ENCODE measurements around the gene OSBPL7. TPM values are rescaled to one million over a fixed set of nuclear protein-coding genes. Genes with fewer than 3 reads are reported as not detected.

Gene OSBPL7
- total RNA-seq, 3 donors from 2014 or later (not counting 1 experiment from before 2014, with no cell fraction given) = 113 to 162 (median 119) TPM

- TF ChIP-seq, protein P1, sequence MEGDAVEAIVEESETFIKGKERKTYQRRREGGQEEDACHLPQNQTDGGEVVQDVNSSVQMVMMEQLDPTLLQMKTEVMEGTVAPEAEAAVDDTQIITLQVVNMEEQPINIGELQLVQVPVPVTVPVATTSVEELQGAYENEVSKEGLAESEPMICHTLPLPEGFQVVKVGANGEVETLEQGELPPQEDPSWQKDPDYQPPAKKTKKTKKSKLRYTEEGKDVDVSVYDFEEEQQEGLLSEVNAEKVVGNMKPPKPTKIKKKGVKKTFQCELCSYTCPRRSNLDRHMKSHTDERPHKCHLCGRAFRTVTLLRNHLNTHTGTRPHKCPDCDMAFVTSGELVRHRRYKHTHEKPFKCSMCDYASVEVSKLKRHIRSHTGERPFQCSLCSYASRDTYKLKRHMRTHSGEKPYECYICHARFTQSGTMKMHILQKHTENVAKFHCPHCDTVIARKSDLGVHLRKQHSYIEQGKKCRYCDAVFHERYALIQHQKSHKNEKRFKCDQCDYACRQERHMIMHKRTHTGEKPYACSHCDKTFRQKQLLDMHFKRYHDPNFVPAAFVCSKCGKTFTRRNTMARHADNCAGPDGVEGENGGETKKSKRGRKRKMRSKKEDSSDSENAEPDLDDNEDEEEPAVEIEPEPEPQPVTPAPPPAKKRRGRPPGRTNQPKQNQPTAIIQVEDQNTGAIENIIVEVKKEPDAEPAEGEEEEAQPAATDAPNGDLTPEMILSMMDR (IDR thresholded peaks at IDR 0.05) = no peak
- no peak overlapping the region for H3K4me3 Mint-ChIP-seq
- no peak overlapping the region for H3K27ac Mint-ChIP-seq
- Histone ChIP-seq H3K4me3 (ENCODE audit: low read length) (no peak overlapping the region), H3K9me3 (ENCODE audit: control insufficient read depth, insufficient read depth, low read length) (no peaks in the 10 kb centered on the region), H3K4me1 (ENCODE audit: control insufficient read depth, insufficient read depth, low read length) (peaks cover 6% of the 10 kb centered on the region), H3K36me3 (ENCODE audit: control insufficient read depth, insufficient read depth, low read length) (no peaks in the 10 kb centered on the region), H3K27ac (ENCODE audit: low read length) (no peak overlapping the region), H3K27me3 (ENCODE audit: control insufficient read depth, insufficient read depth, low read length) (peaks cover 20% of the 10 kb centered on the region)
- H3K9me3 Mint-ChIP-seq = no peaks in the 10 kb centered on the region
- no peaks in the 10 kb centered on the region for H3K36me3 Mint-ChIP-seq
- DNase-seq = no peak
- intact Hi-C loops (cut with micrococcal nuclease) = no loop called here
- H3K27me3 Mint-ChIP-seq (ENCODE audit: low read depth in 2 of 2) = peaks cover 65 to 76% of the 10 kb centered on the region in 2 donors
- ATAC-seq = no peak
- H3K4me1 Mint-ChIP-seq = peaks cover 8% of the 10 kb centered on the region in 2 donors
Measured at GRCh38 chr17:47856830-47857229, 35.2 kb upstream of the OSBPL7 start.

DNA sequence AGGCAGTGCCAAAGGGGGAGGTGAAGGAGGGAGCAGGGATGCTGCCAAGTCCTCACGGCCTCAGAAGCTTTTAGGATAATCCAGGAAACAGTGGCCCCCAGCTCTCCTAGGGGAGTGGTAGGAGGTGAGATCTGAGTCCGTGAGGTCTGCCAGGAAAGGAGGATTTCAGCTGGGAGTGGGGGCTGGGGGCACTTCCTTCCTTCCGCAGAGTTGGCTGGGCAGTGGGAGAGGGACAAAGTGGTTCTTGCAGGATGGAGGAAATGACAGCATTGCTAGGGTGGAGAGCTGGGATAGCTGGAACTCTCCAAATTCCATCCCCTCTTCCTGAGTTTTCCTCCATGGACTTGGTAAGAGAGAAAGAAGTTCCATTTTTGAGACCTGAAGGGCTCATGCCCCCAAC is 34.1 kb upstream of the OSBPL7 start:
- Histone ChIP-seq H3K9me3 (ENCODE audit: control insufficient read depth, insufficient read depth, low read length) (no peaks in the 10 kb centered on the region), H3K27me3 (ENCODE audit: control insufficient read depth, insufficient read depth, low read length) (peaks cover 25% of the 10 kb centered on the region), H3K27ac (ENCODE audit: low read length) (no peak overlapping the region), H3K36me3 (ENCODE audit: control insufficient read depth, insufficient read depth, low read length) (no peaks in the 10 kb centered on the region), H3K4me1 (ENCODE audit: control insufficient read depth, insufficient read depth, low read length) (peaks cover 14% of the 10 kb centered on the region), H3K4me3 (ENCODE audit: low read length) (no peak overlapping the region)
- no peaks in the 10 kb centered on the region for H3K9me3 Mint-ChIP-seq
- H3K4me1 Mint-ChIP-seq = peaks cover 10 to 12% of the 10 kb centered on the region in 2 donors
- intact Hi-C loops (cut with micrococcal nuclease) = no loop called here
- 72% methylated on average over 3 of the region's 3 CpGs for WGBS (ENCODE audit: insufficient coverage)
- H3K4me3 Mint-ChIP-seq = no peak overlapping the region
- H3K27me3 Mint-ChIP-seq (ENCODE audit: low read depth in 2 of 2) = peaks cover 68 to 78% of the 10 kb centered on the region in 2 donors
- no peaks in the 10 kb centered on the region for H3K36me3 Mint-ChIP-seq
- ATAC-seq (no peak), DNase-seq (no peak)
- TF ChIP-seq, protein P1 (IDR thresholded peaks at IDR 0.05) = no peak
- H3K27ac Mint-ChIP-seq = no peak overlapping the region

DNA sequence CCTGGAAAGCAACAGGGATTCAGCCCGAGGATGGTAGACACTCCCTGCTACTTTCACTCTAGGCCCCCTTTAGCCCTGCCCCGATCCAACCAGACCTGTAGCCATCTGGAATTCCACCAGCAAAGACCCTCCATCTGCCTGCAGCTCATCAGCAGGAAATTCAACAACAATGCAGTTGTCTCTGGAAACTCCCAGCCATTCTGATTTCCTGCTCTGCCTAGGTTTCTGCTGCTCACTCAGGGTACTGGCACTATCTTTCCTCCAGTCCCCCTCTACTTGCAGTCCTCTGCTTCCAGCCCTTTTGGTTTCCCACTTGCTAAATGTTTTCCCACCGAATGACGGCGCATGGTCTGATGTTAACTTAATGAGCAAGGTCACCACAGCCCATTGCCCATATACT is 32.0 kb upstream of the OSBPL7 start:
- no peak overlapping the region for H3K4me3 Mint-ChIP-seq
- H3K4me1 Mint-ChIP-seq = peaks cover 14 to 19% of the 10 kb centered on the region in 2 donors
- peaks cover 21% of the 10 kb centered on the region for H3K4me1 ChIP-seq (ENCODE audit: control insufficient read depth, insufficient read depth, low read length)
- no peaks in the 10 kb centered on the region for H3K9me3 Mint-ChIP-seq
- H3K36me3 ChIP-seq (ENCODE audit: control insufficient read depth, insufficient read depth, low read length) = no peaks in the 10 kb centered on the region
- TF ChIP-seq, protein P1 (IDR thresholded peaks at IDR 0.05) = no peak
- no peak overlapping the region for H3K27ac Mint-ChIP-seq
- ATAC-seq (no peak), DNase-seq (no peak)
- no peak overlapping the region for H3K4me3 ChIP-seq (ENCODE audit: low read length)
- intact Hi-C loops (cut with micrococcal nuclease) = no loop called here
- no peaks in the 10 kb centered on the region for H3K36me3 Mint-ChIP-seq
- no peak overlapping the region for H3K27ac ChIP-seq (ENCODE audit: low read length)
- H3K27me3 Mint-ChIP-seq (ENCODE audit: low read depth in 2 of 2) = peaks cover 75 to 78% of the 10 kb centered on the region in 2 donors
- WGBS (ENCODE audit: insufficient coverage) = 68% methylated on average over 5 of the region's 5 CpGs
- no peaks in the 10 kb centered on the region for H3K9me3 ChIP-seq (ENCODE audit: control insufficient read depth, insufficient read depth, low read length)
- H3K27me3 ChIP-seq (ENCODE audit: control insufficient read depth, insufficient read depth, low read length) = peaks cover 46% of the 10 kb centered on the region

Data from natural killer cell (primary cell).